ENCODE data around the gene ACP7.

GRCh38 chr19:39124136-39124764, 40.1 kb downstream of the ACP7 start:
- no peak for TF ChIP-seq POLR2A (IDR thresholded peaks at IDR 0.05)
- TF ChIP-seq, protein P1, sequence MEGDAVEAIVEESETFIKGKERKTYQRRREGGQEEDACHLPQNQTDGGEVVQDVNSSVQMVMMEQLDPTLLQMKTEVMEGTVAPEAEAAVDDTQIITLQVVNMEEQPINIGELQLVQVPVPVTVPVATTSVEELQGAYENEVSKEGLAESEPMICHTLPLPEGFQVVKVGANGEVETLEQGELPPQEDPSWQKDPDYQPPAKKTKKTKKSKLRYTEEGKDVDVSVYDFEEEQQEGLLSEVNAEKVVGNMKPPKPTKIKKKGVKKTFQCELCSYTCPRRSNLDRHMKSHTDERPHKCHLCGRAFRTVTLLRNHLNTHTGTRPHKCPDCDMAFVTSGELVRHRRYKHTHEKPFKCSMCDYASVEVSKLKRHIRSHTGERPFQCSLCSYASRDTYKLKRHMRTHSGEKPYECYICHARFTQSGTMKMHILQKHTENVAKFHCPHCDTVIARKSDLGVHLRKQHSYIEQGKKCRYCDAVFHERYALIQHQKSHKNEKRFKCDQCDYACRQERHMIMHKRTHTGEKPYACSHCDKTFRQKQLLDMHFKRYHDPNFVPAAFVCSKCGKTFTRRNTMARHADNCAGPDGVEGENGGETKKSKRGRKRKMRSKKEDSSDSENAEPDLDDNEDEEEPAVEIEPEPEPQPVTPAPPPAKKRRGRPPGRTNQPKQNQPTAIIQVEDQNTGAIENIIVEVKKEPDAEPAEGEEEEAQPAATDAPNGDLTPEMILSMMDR (IDR thresholded peaks at IDR 0.05) = no peak
- no peak for TF ChIP-seq POLR2AphosphoS5 (IDR thresholded peaks at IDR 0.05)

Measured in prostate gland (tissue), 2 donors.